Smooth muscle cell (in vitro differentiated cells): ENCODE data around the gene DPH5. TPM values are rescaled to one million over a fixed set of nuclear protein-coding genes. Genes with fewer than 3 reads are reported as not detected.
A peak's percentile ranks its signal among the peaks of the same experiment; 100 is the strongest.
"Not testable (repeated sequence)": the region's sequence is repeated elsewhere in the genome, so short reads cannot be mapped to it uniquely, and the experiment has no call there.

Source experiments
- DNase-seq: peaks from one replicate; lab custom pipeline; 2025; ENCODE audit not compliant: unreplicated experiment; lab: John Stamatoyannopoulos, UW
- H2AFZ ChIP-seq: fragments of 200-600 bp; sonication (generic); 2 replicates; pipeline ENCODE4 v1.6.0; 2016; ENCODE audit warnings: antibody characterized with exemption, low read depth, mild to moderate bottlenecking
- H3F3A ChIP-seq: fragments of 200-600 bp; sonication (generic); 2 replicates; pipeline ENCODE4 v1.6.0; 2017; ENCODE audit warnings: antibody characterized with exemption, low read depth
- H3K27ac ChIP-seq: fragments of 200-600 bp; sonication (generic); 2 replicates; pipeline ENCODE4 v1.5.1; 2016; ENCODE audit warnings: low read depth, mild to moderate bottlenecking
- H3K27me3 ChIP-seq: fragments of 200-600 bp; sonication (generic); 2 replicates; pipeline ENCODE4 v1.6.1; 2016; ENCODE audit warnings: low read depth, mild to moderate bottlenecking
- H3K36me3 ChIP-seq: fragments of 200-600 bp; sonication (generic); 2 replicates; pipeline ENCODE4 v1.5.1; 2016; ENCODE audit warnings: low read depth
- H3K4me1 ChIP-seq: fragments of 200-600 bp; sonication (generic); 2 replicates; pipeline ENCODE4 v1.5.1; 2016; ENCODE audit warnings: low read depth
- H3K4me2 ChIP-seq: fragments of 200-600 bp; sonication (generic); 2 replicates; pipeline ENCODE4 v1.6.0; 2016; ENCODE audit warnings: mild to moderate bottlenecking
- H3K4me3 ChIP-seq: fragments of 200-600 bp; sonication (generic); 2 replicates; pipeline ENCODE4 v1.5.1; 2016; ENCODE audit warnings: mild to moderate bottlenecking
- H3K79me2 ChIP-seq: fragments of 200-600 bp; sonication (generic); 2 replicates; pipeline ENCODE4 v1.6.0; 2016; ENCODE audit warnings: low read depth, mild to moderate bottlenecking
- H3K9ac ChIP-seq: fragments of 200-600 bp; sonication (generic); 2 replicates; pipeline ENCODE4 v1.6.0; 2016; ENCODE audit warnings: low read depth
- H3K9me3 ChIP-seq: fragments of 200-600 bp; sonication (generic); replicated peaks from 2 replicates; pipeline ENCODE4 v1.5.1; 2016; ENCODE audit warnings: low read depth
- H4K20me1 ChIP-seq: fragments of 200-600 bp; sonication (generic); 2 replicates; pipeline ENCODE4 v1.6.0; 2016; ENCODE audit warnings: low read depth
- WGBS: methylation state at CpG from one replicate; pipeline ENCODE4 v1.1.7; 2016; ENCODE audit warnings: low lambda C conversion rate; 5-methylcytosine and 5-hydroxymethylcytosine counted together
- polyA plus RNA-seq: library from polyadenylated mRNA; unstranded; fragments of >200 nt; fragmentation: Nextera tagmentation; extraction: Ambion mirVana; gene quantifications from 2 replicates; pipeline ENCODE4 v1.2.1, GENCODE V29; 2016
- total RNA-seq: library from RNA; depleted of rRNA; stranded (reverse); fragments of >200 nt; gene quantifications from 2 replicates; pipeline ENCODE4 v1.2.3, GENCODE V29; 2014
- TF ChIP-seq, protein P1 (sequence below): fragments of 200-600 bp; sonication (generic); IDR thresholded peaks from 2 replicates; pipeline ENCODE4 v1.5.1; 2017; ENCODE audit warnings: borderline replicate concordance, mild to moderate bottlenecking, antibody characterized with exemption; ENCODE audit not compliant: insufficient read depth, poor library complexity, severe bottlenecking

Gene DPH5
- total and polyA plus RNA-seq, 2 experiments from 2014 or later = 15.5 to 51.6 TPM

DNA sequence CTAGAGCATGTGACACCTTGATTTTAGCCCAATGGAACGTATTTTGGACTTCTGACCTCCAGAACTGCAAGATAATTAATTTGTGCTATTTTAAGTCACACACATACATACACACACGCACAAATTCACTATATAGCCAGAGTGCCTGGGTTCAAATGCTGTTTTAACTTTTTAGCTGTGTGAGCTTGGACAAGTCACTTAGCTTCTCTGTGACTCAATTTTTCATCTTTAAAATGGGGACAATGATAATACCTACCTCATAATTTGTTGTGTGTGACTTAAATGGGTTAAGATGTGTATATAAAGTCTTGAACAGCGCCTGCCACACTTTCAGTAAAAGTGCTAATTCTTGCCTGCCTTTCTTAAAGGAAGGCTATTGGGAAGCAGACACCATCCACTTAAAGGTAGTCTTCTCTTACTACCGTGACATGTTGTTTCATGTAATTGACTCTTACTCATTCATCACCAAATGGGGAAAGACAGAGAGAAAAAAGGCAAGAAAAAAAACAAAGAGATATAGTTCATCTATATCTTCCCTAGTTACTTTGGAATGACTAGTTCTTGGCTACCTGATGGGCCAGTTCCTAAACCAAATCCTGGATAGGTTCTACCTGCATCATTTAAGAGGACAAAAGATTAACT, 73.4 kb downstream of the DPH5 start:
- TF ChIP-seq, protein P1, sequence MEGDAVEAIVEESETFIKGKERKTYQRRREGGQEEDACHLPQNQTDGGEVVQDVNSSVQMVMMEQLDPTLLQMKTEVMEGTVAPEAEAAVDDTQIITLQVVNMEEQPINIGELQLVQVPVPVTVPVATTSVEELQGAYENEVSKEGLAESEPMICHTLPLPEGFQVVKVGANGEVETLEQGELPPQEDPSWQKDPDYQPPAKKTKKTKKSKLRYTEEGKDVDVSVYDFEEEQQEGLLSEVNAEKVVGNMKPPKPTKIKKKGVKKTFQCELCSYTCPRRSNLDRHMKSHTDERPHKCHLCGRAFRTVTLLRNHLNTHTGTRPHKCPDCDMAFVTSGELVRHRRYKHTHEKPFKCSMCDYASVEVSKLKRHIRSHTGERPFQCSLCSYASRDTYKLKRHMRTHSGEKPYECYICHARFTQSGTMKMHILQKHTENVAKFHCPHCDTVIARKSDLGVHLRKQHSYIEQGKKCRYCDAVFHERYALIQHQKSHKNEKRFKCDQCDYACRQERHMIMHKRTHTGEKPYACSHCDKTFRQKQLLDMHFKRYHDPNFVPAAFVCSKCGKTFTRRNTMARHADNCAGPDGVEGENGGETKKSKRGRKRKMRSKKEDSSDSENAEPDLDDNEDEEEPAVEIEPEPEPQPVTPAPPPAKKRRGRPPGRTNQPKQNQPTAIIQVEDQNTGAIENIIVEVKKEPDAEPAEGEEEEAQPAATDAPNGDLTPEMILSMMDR = no peak
- peaks cover 77% of the 10 kb centered on the region for H4K20me1 ChIP-seq
- no peak overlapping the region for H3K27ac ChIP-seq
- H3K79me2 ChIP-seq = peaks cover 6% of the 10 kb centered on the region
- H3K9ac ChIP-seq = no peak overlapping the region
- H3K36me3 ChIP-seq = no peaks in the 10 kb centered on the region
- WGBS = 96% methylated on average over 4 of the region's 4 CpGs
- no peak overlapping the region for H2AFZ ChIP-seq
- no peak overlapping the region for H3K4me3 ChIP-seq
- no peaks in the 10 kb centered on the region for H3K9me3 ChIP-seq
- no peaks in the 10 kb centered on the region for H3K27me3 ChIP-seq
- no peak for DNase-seq
- H3F3A ChIP-seq = peaks cover 8% of the 10 kb centered on the region
- no peak overlapping the region for H3K4me2 ChIP-seq
- peaks cover 45% of the 10 kb centered on the region for H3K4me1 ChIP-seq

DNA sequence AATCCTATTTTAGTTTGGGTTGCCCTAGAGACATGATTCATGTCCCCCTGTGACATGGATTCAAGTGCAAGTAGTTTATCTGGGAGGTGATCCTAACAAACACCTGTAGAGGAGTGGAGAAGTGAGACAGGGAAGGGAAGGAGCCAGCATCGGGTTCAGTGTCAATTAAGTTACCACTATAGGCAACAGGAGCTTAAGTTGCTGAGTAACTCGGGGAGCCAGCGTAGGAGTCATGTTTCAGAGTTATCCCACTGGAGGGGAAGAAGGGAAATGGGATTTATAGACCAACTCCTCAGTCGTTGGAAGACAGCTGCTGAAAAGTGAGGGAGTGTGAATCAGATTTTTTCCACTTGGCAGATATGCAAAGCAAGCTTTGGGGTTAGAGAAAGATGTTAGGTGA, 74.8 kb downstream of the DPH5 start:
- peak overlapping the region; percentile 4 for H3K27ac ChIP-seq

DNA sequence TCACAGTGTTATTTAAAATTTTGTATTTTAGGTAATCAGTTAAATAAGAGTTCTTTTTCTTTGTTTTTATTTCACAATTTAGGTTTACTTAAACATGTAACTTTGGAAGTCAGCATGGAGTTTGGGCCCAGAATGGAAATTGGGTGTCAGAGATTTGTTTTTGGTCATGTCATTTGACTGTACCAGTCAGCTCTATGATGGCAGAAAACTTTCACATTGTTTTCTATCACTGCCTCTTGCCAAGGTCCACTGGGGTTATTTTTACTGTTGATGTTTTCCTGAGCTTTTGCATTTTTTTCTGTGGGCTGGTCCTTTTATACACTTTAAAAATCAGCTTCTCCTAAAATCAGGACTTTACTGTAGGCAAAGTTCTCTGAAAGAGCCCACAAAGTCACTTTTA, 75.2 kb downstream of the DPH5 start:
- peaks cover 8% of the 10 kb centered on the region for H3F3A ChIP-seq
- no peaks in the 10 kb centered on the region for H3K36me3 ChIP-seq
- H3K4me1 ChIP-seq = peaks cover 35% of the 10 kb centered on the region
- H3K9ac ChIP-seq = no peak overlapping the region
- peaks cover 17% of the 10 kb centered on the region for H3K79me2 ChIP-seq
- peak overlapping the region; percentile 13 for H3K4me2 ChIP-seq
- no peaks in the 10 kb centered on the region for H3K27me3 ChIP-seq
- H3K4me3 ChIP-seq = no peak overlapping the region
- peaks cover 61% of the 10 kb centered on the region for H4K20me1 ChIP-seq
- H2AFZ ChIP-seq = no peak overlapping the region
- TF ChIP-seq, protein P1 = no peak
- peak overlapping the region; percentile 4 for H3K27ac ChIP-seq
- no peaks in the 10 kb centered on the region for H3K9me3 ChIP-seq
- DNase-seq = no peak

More for the DNA sequence above, 74.8 kb downstream of the DPH5 start:
- Histone ChIP-seq H3K9ac (no peak overlapping the region), H3K79me2 (peaks cover 16% of the 10 kb centered on the region), H3K4me3 (no peak overlapping the region), H3K27me3 (no peaks in the 10 kb centered on the region), H2AFZ (no peak overlapping the region), H3F3A (peaks cover 8% of the 10 kb centered on the region), H3K36me3 (no peaks in the 10 kb centered on the region), H3K4me1 (peaks cover 39% of the 10 kb centered on the region), H3K4me2 (peak overlapping the region; percentile 13), H3K9me3 (no peaks in the 10 kb centered on the region), H4K20me1 (peaks cover 66% of the 10 kb centered on the region)
- 18% methylated on average over 4 of the region's 4 CpGs for WGBS
- no peak for DNase-seq
- TF ChIP-seq, protein P1 = no peak

DNA sequence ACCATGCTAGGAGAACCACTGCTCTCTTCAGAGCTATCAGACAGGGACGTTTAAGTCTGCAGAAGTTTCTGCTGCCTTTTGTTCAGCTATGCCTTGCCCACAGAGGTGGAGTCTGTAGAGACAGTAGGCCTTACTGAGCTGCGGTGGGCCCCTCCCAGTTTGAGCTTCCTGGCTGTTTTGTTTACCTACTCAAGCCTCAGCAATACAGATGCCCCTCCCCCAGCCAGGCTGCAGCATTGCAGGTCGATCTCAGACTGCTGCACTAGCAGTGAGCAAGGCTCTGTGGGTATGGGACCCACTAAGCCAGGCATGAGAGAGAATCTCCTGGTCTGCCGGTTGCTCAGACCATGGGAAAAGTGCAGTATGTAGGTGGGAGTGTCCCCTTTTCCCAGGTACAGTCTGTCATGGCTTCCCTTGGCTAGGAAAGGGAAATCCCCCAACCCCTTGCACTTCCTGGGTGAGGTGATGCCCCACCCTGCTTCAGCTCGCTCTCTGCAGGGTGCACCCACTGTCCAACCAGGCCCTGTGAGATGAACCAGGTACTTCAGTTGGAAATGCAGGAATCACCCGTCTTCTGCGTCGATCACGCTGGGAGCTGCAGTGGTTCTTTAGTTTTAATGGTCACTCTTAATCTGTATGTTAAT, 75.9 kb downstream of the DPH5 start:
- Histone ChIP-seq H3K4me1 (peaks cover 28% of the 10 kb centered on the region), H3K79me2 (peaks cover 17% of the 10 kb centered on the region), H4K20me1 (peaks cover 54% of the 10 kb centered on the region), H3K27ac (peak overlapping the region; percentile 4)
- 72% methylated on average over 9 of the region's 9 CpGs for WGBS
- not testable (repeated sequence) for H3F3A ChIP-seq, H3K9ac ChIP-seq, H3K9me3 ChIP-seq, H3K4me3 ChIP-seq, H3K27me3 ChIP-seq, H2AFZ ChIP-seq, H3K4me2 ChIP-seq, DNase-seq, H3K36me3 ChIP-seq

DNA sequence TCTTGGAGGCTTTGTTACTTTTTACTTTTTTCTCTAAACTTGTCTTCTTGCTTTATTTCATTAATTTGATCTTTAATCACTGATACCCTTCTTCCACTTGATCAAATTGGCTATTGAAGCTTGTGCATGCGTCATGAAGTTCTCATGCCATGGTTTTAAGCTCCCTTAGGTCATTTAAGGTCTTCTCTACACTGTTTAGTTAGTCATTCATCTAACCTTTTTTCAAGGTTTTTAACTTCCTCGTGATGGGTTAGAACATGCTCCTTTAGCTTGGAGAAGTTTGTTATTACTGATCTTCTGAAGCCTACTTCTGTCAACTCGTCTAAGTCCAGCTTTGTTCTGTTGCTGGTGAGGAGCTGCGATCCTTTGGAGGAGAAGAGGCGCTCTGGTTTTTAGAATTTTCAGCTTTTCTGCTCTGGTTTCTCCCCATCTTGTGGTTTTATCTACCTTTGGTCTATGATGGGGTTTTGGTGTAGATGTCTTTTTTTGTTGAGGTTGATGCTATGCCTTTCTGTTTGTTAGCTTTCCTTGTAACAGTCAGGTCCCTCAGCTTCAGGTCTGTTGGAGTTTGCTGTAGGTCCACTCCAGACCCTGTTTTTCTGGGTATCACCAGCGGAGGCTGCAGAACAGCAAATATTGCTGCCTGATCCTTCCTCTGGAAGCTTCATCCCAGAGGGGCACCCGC, 76.7 kb downstream of the DPH5 start:
- not testable (repeated sequence) for DNase-seq, H3K36me3 ChIP-seq, H3K4me3 ChIP-seq, H3K27ac ChIP-seq, H3F3A ChIP-seq, H3K27me3 ChIP-seq, H2AFZ ChIP-seq, H3K9ac ChIP-seq, H3K9me3 ChIP-seq, H3K4me2 ChIP-seq
- H4K20me1 ChIP-seq = peaks cover 48% of the 10 kb centered on the region
- peaks cover 22% of the 10 kb centered on the region for H3K4me1 ChIP-seq
- WGBS = 98% methylated on average over 7 of the region's 7 CpGs
- peaks cover 21% of the 10 kb centered on the region for H3K79me2 ChIP-seq

DNA sequence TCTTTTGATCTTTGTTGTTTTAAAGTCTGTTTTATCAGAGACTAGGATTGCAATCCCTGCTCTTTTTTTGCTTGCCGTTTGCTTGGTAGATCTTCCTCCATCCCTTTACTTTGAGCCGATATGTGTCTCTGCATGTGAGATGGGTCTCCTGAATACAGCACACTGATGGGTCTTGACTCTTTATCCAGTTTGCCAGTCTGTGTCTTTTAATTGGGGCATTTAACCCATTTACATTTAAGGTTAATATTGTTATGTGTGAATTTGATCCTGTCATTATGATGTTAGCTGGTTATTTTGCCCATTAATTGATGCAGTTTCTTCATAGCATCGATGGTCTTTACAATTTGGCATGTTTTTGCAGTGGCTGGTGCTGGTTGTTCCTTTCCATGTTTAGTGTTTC, 77.8 kb downstream of the DPH5 start:
- WGBS = 94% methylated on average over 3 of the region's 3 CpGs
- not testable (repeated sequence) for H3K9me3 ChIP-seq, H3K4me3 ChIP-seq, H3K4me2 ChIP-seq, H3K27ac ChIP-seq, H3K9ac ChIP-seq, H2AFZ ChIP-seq, DNase-seq, H3K27me3 ChIP-seq, H3K36me3 ChIP-seq, H3F3A ChIP-seq
- Histone ChIP-seq H3K79me2 (peaks cover 21% of the 10 kb centered on the region), H3K4me1 (peaks cover 22% of the 10 kb centered on the region), H4K20me1 (peaks cover 38% of the 10 kb centered on the region)
